NCI-H1092 treated with DMSO at 0.1 percent for 48 hours (cell line): ENCODE data around the gene GNG4.

Experiments used
- DNase-seq: peaks from one replicate; lab custom pipeline; 2025; lab: John Stamatoyannopoulos, UW

The GNG4 gene

GRCh38 chr1:235533476-235534168 lies 116.0 kb downstream of the GNG4 start:
- no peak for DNase-seq

GRCh38 chr1:235532360-235532759 lies 117.2 kb downstream of the GNG4 start:
- DNase-seq = no peak

GRCh38 chr1:235527196-235527814 lies 122.3 kb downstream of the GNG4 start:
- no peak for DNase-seq

- no peak for DNase-seq
These were observed 124.3 kb downstream of the GNG4 start for GRCh38 chr1:235525314-235525713.

GRCh38 chr1:235516862-235517446 lies 132.6 kb downstream of the GNG4 start:
- no peak for DNase-seq

GRCh38 chr1:235515844-235516512 lies 133.6 kb downstream of the GNG4 start:
- no peak for DNase-seq

- DNase-seq = peak; percentile 60
These were observed 135.9 kb downstream of the GNG4 start for GRCh38 chr1:235513495-235514366.

- DNase-seq = no peak
These were observed 137.9 kb downstream of the GNG4 start for GRCh38 chr1:235511470-235512240.

- no peak for DNase-seq
These were observed 138.8 kb downstream of the GNG4 start for GRCh38 chr1:235510823-235511222.

- DNase-seq = no peak
These were observed 142.0 kb downstream of the GNG4 start for GRCh38 chr1:235507623-235508022.

GRCh38 chr1:235504494-235505222 lies 144.9 kb downstream of the GNG4 start:
- peak; percentile 100 for DNase-seq

GRCh38 chr1:235504122-235504493 lies 145.5 kb downstream of the GNG4 start, which contains the start of gene B3GALNT2:
TSS of gene B3GALNT2 (minus strand) at chr1:235504452. CDS start at chr1:235504252, 200 bp downstream.
- no peak for DNase-seq

- peak; percentile 74 for DNase-seq
These were observed 146.0 kb downstream of the GNG4 start for GRCh38 chr1:235503403-235504121.

- peak; percentile 55 for DNase-seq
These were observed 146.8 kb downstream of the GNG4 start for GRCh38 chr1:235502601-235503402.

GRCh38 chr1:235500971-235501540 lies 148.5 kb downstream of the GNG4 start:
- DNase-seq = no peak
